Prostate gland (tissue), 2 donors: ENCODE measurements around the gene LIPC. TPM values are rescaled to one million over a fixed set of nuclear protein-coding genes. Genes with fewer than 3 reads are reported as not detected.

Experiments used
- DNase-seq: peaks from one replicate; pipeline ENCODE4 v3.0.0-alpha.2; 2019; ENCODE audit warnings: low spot score
- H3K27ac ChIP-seq, 2 donors: fragments of 200-600 bp; sonication (generic); 2 replicates each; pipeline ENCODE4 v1.5.1; 2017 to 2019
- H3K27me3 ChIP-seq: fragments of 200-600 bp; sonication (generic); replicated peaks from 2 replicates; pipeline ENCODE4 v1.5.1; 2019; ENCODE audit not compliant: insufficient read depth
- H3K36me3 ChIP-seq, 2 donors: fragments of 200-600 bp; sonication (generic); 1 replicate in 1 of 2; 2 replicates in 1 of 2; pipeline versions ENCODE4 v1.5.1 to v1.8.1; 2017 to 2019
- H3K4me1 ChIP-seq: fragments of 200-600 bp; sonication (generic); replicated peaks from 2 replicates; pipeline ENCODE4 v1.5.1; 2019
- H3K4me3 ChIP-seq, 2 donors: fragments of 200-600 bp; sonication (generic); 2 replicates each; pipeline ENCODE4 v1.5.1; 2017 to 2019
- H3K9me3 ChIP-seq: fragments of 200-600 bp; sonication (generic); 2 replicates; pipeline ENCODE4 v1.5.1; 2017
- POLR2A ChIP-seq: fragments of 450-650 bp; IDR thresholded peaks from one replicate; pipeline ENCODE4 v1.6.1; 2016; ENCODE audit warnings: antibody characterized with exemption, mild to moderate bottlenecking
- POLR2AphosphoS5 ChIP-seq: sonication (generic); formaldehyde crosslinking; IDR thresholded peaks from one replicate; pipeline ENCODE4 v1.6.1; 2017; ENCODE audit warnings: antibody characterized with exemption
- WGBS: methylation state at CpG from one replicate; pipeline ENCODE4 v1.1.5; 2018; 5-methylcytosine and 5-hydroxymethylcytosine counted together
- intact Hi-C: fragments of 100-400 bp; cut with DNase I; formaldehyde crosslinking; loops from one replicate; pipeline ENCODE4 v1.14.2; 2022
- total RNA-seq, 2 donors: library from RNA; depleted of rRNA; stranded (reverse); fragments of >200 nt; gene quantifications; one replicate each; pipeline ENCODE4 v1.1.0, GENCODE V29; 2016
- TF ChIP-seq, protein P1 (sequence below), 4 experiments: fragments of 200-600 bp in 2 of 4; fragments of 450-650 bp in 2 of 4; sonication (generic) in 2 of 4; IDR thresholded peaks; 1 replicate in 3 of 4; 2 replicates in 1 of 4; pipeline ENCODE4 v1.5.1; 2016 to 2019; ENCODE audit warnings: antibody characterized with exemption in 4 of 4, mild to moderate bottlenecking in 2 of 4, moderate library complexity in 2 of 4

Gene LIPC
- total RNA-seq, 2 donors from 2014 or later: 0.14 TPM; not detected in 1

DNA sequence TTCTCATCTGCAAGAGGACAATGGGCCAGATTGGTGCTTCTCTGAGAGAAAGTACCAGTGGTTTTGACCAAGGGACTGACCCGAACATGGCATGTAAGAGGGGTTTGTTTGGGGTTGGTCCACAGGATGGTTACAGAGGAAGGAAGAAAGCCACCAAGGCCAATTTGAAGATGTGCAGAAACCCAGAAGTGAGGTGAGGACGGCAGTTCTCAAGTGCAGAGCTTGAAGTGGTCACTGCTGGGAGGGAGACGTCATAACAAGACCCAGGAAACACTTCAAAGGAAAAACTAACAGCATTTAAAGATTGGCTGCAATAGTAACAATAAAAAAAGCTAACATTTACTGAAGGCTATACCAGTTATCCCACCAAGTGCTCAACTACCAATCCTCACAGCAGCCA is 29.1 kb downstream of the LIPC start:
- Histone ChIP-seq H3K9me3 (no peaks in the 10 kb centered on the region), H3K27me3 (no peaks in the 10 kb centered on the region), H3K27ac (no peak overlapping the region), H3K36me3 (no peaks in the 10 kb centered on the region), H3K4me1 (no peaks in the 10 kb centered on the region), H3K4me3 (no peak overlapping the region)
- intact Hi-C loops: no loop called here
- no peak for DNase-seq
- WGBS: 83% methylated on average over 3 of the region's 3 CpGs
- TF ChIP-seq, protein P1, sequence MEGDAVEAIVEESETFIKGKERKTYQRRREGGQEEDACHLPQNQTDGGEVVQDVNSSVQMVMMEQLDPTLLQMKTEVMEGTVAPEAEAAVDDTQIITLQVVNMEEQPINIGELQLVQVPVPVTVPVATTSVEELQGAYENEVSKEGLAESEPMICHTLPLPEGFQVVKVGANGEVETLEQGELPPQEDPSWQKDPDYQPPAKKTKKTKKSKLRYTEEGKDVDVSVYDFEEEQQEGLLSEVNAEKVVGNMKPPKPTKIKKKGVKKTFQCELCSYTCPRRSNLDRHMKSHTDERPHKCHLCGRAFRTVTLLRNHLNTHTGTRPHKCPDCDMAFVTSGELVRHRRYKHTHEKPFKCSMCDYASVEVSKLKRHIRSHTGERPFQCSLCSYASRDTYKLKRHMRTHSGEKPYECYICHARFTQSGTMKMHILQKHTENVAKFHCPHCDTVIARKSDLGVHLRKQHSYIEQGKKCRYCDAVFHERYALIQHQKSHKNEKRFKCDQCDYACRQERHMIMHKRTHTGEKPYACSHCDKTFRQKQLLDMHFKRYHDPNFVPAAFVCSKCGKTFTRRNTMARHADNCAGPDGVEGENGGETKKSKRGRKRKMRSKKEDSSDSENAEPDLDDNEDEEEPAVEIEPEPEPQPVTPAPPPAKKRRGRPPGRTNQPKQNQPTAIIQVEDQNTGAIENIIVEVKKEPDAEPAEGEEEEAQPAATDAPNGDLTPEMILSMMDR (IDR thresholded peaks at IDR 0.05): no peak
- TF ChIP-seq POLR2AphosphoS5: no peak
- no peak for TF ChIP-seq POLR2A

DNA sequence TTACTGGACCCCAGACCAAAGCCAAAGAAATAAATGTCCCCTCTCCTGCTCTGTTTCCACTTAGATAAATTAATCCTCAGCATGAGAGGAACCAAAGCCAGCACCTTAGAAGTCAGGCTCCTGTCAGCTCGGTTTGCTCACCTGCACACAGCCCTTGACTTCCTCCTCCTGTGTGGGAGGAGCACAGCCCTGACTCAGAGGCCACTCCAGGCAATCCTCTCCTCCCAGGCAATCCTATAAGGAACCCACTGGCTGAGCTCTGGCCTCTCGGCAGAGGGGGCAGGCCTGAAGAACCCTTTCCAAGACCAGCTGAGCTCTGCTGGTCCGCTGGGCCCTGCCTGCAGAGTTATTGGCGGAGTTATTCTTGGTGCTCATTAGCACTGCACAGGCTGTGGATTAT is 30.8 kb downstream of the LIPC start:
- H3K4me3 ChIP-seq: no peak overlapping the region
- no peak overlapping the region for H3K27ac ChIP-seq
- H3K27me3 ChIP-seq: no peaks in the 10 kb centered on the region
- H3K36me3 ChIP-seq: no peaks in the 10 kb centered on the region
- no peaks in the 10 kb centered on the region for H3K9me3 ChIP-seq
- TF ChIP-seq POLR2A: no peak
- TF ChIP-seq, protein P1 (IDR thresholded peaks at IDR 0.05): no peak
- TF ChIP-seq POLR2AphosphoS5: no peak
- intact Hi-C loops: no loop called here
- no peaks in the 10 kb centered on the region for H3K4me1 ChIP-seq
- no peak for DNase-seq
- 71% methylated on average over 4 of the region's 4 CpGs for WGBS

DNA sequence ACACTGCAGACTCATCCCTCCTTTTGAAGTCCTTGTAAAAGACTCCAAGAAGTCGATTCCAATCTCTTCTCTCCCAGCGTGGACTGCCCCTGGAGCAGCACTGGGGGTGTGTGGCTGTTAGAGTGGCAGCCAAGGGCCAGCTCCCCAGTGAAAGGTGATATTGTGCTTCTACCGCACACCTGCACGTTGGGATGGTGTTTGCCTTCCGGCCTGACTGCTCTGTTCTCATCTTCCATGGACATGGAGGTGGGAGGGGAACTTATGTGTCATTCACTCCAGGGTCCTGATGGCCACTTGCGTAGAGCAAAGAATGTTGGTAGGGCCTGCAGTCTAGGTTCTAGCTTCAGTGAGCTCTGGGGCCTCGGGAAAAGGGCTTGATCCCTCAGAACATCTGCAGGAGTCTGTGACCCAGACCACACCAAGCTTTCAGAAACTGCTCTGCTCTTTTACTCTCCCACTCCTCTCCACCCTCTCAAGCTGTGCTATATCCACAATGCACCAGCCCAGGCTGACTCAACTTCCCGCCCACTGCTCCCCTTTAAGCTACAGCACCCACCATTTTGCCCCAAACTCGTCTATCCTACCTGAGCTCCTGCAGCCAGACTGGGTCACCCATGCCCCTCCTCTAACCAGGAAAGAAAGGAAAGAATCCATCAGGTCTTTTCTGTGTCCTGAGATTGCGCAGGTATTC is 31.3 kb downstream of the LIPC start:
- H3K4me3 ChIP-seq: no peak overlapping the region
- no peaks in the 10 kb centered on the region for H3K36me3 ChIP-seq
- no peaks in the 10 kb centered on the region for H3K4me1 ChIP-seq
- WGBS: 78% methylated on average over 10 of the region's 10 CpGs
- intact Hi-C loops: no loop called here
- no peak for DNase-seq
- no peak overlapping the region for H3K27ac ChIP-seq
- no peaks in the 10 kb centered on the region for H3K9me3 ChIP-seq
- TF ChIP-seq, protein P1 (IDR thresholded peaks at IDR 0.05): no peak
- no peak for TF ChIP-seq POLR2A
- no peak for TF ChIP-seq POLR2AphosphoS5
- no peaks in the 10 kb centered on the region for H3K27me3 ChIP-seq

DNA sequence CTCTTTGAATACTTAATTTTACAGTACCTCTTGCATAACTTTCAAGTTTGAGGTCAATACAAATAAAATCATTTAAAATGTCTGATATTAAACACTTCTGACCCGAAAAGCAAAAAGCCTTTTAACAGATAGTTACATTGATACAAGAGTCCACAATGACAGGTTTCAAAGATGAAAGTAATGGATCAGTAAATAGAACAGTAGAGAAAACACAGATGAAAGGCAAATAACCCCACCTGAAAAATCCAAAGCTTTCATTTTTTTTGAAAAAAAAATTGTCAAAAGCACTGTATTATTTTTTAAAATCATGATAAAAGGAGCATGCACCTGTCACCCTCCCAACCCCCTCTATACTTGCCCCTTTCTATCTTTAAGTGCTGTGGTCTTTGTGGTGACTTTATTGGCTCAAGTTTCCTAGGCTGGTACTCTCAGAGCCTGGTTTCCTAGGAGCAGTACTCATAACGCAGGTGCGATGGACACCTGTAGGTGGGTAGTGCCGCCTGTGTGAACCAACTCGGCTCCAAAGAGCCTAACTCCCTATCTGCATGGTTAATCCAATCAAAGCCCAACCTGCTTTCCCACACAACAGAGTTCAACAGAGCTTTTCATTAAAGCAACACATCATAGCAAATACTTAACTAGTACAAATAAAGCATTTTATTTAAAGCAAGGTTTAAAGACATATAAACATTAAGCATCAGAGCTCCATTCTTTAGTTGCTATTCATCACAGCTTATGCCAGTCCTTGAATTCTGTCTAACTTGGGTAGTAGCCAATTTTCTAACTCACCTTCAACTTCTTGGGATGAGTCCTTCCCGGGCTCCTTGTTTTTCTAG is 32.2 kb downstream of the LIPC start:
- intact Hi-C loops: no loop called here
- no peaks in the 10 kb centered on the region for H3K9me3 ChIP-seq
- TF ChIP-seq POLR2AphosphoS5 (no peak), POLR2A (no peak)
- TF ChIP-seq, protein P1 (IDR thresholded peaks at IDR 0.05): no peak
- no peak overlapping the region for H3K4me3 ChIP-seq
- no peaks in the 10 kb centered on the region for H3K36me3 ChIP-seq
- H3K27me3 ChIP-seq: no peaks in the 10 kb centered on the region
- H3K27ac ChIP-seq: no peak overlapping the region
- no peaks in the 10 kb centered on the region for H3K4me1 ChIP-seq
- DNase-seq: no peak
- WGBS: 78% methylated on average over 6 of the region's 6 CpGs

DNA sequence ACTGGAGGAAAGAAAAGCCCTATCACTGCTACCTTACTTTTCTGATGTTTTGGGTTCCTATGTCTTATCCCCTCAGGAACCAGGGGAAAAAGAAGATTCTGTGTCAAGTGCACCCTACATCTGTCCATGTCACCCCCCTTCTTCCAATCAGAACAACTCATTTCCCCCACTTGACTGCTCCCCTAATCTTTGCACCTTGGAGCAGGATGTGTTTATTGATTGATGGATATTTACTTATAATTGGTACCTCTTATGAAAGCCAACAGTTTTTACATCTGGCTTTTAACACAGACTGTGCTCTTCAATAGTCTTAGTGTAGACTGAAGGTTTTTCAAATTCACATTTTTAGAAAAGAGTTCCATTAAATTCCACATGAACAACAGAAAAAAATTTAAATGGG is 33.3 kb downstream of the LIPC start:
- H3K9me3 ChIP-seq: no peaks in the 10 kb centered on the region
- H3K27me3 ChIP-seq: no peaks in the 10 kb centered on the region
- H3K4me1 ChIP-seq: no peaks in the 10 kb centered on the region
- H3K36me3 ChIP-seq: no peaks in the 10 kb centered on the region
- TF ChIP-seq, protein P1 (IDR thresholded peaks at IDR 0.05): no peak
- TF ChIP-seq POLR2AphosphoS5 (no peak), POLR2A (no peak)
- H3K4me3 ChIP-seq: no peak overlapping the region
- no peak overlapping the region for H3K27ac ChIP-seq
- intact Hi-C loops: no loop called here
- DNase-seq: no peak
